Epithelial cell of proximal tubule (primary cell): ENCODE results near the gene BOLA3. TPM values are rescaled to one million over a fixed set of nuclear protein-coding genes. Genes with fewer than 3 reads are reported as not detected.

ENCODE experiments used
- DNase-seq: peaks from one replicate; pipeline ENCODE4 v3.0.0-alpha.2; 2011; ENCODE audit warnings: low read depth
- H3K4me3 ChIP-seq: 2 replicates; pipeline ENCODE4 v1.5.1; 2011; ENCODE audit warnings: low read depth, mild to moderate bottlenecking, low read length
- total RNA-seq: library from RNA; depleted of rRNA; stranded (reverse); fragments of >200 nt; gene quantifications from 2 replicates; pipeline ENCODE4 v1.2.3, GENCODE V29; 2015
- TF ChIP-seq, protein P1 (sequence below): conservative IDR thresholded peaks from 2 replicates; pipeline ENCODE4 v1.5.1; 2012; ENCODE audit warnings: low read depth, mild to moderate bottlenecking, low read length

The BOLA3 gene
- total RNA-seq, 1 donor from 2014 or later, result 90.3 TPM

- no peak overlapping the region for H3K4me3 ChIP-seq
- TF ChIP-seq, protein P1, sequence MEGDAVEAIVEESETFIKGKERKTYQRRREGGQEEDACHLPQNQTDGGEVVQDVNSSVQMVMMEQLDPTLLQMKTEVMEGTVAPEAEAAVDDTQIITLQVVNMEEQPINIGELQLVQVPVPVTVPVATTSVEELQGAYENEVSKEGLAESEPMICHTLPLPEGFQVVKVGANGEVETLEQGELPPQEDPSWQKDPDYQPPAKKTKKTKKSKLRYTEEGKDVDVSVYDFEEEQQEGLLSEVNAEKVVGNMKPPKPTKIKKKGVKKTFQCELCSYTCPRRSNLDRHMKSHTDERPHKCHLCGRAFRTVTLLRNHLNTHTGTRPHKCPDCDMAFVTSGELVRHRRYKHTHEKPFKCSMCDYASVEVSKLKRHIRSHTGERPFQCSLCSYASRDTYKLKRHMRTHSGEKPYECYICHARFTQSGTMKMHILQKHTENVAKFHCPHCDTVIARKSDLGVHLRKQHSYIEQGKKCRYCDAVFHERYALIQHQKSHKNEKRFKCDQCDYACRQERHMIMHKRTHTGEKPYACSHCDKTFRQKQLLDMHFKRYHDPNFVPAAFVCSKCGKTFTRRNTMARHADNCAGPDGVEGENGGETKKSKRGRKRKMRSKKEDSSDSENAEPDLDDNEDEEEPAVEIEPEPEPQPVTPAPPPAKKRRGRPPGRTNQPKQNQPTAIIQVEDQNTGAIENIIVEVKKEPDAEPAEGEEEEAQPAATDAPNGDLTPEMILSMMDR, result no peak
- no peak for DNase-seq
Observed at GRCh38 chr2:74102516-74102915, 45.2 kb downstream of the BOLA3 start.

- DNase-seq, result no peak
- H3K4me3 ChIP-seq, result no peak overlapping the region
- TF ChIP-seq, protein P1, result no peak
Observed at GRCh38 chr2:74101574-74102300, 46.0 kb downstream of the BOLA3 start.

GRCh38 chr2:74100254-74101216, 47.2 kb downstream of the BOLA3 start:
- TF ChIP-seq, protein P1, result no peak
- no peak for DNase-seq
- no peak overlapping the region for H3K4me3 ChIP-seq

DNA sequence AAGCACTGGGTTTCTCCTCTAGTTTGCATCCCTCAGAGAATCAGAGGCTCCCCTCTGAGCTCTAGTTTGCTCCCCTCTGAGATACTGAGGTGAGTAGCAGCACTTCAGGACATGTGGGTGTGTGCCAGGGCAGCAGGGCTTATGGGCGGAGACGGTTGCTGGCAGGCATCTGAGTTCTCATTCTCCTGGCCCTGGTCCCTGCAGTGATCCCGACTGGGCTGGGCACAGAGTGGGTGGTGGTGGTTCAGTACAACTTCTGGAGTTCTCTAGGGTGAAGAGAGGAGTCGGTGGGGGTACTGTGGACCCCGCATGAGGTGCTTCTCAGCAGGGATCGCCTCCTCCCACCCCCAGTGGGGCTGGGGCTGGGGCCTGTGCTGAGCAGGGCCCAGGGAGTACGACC, 47.9 kb downstream of the BOLA3 start:
- TF ChIP-seq, protein P1, result no peak
- no peak overlapping the region for H3K4me3 ChIP-seq
- no peak for DNase-seq

DNA sequence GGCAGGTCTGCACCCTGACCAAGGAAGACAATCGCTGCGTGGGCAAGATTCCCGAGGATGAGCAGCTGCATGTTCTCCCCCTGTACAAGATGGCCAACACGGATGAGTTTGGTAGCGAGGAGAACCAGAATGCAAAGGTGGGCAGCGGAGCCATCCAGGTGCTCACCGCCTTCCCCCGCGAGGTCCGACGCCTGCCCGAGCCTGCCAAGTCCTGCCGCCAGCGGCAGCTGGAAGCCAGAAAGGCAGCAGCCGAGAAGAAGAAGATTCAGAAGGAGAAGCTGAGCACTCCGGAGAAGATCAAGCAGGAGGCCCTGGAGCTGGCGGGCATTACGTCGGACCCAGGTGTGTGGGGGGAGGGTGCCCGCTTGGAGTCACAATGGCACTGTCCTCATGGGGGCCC, 48.4 kb downstream of the BOLA3 start:
- H3K4me3 ChIP-seq, result no peak overlapping the region
- TF ChIP-seq, protein P1, result no peak
- DNase-seq, result no peak

DNA sequence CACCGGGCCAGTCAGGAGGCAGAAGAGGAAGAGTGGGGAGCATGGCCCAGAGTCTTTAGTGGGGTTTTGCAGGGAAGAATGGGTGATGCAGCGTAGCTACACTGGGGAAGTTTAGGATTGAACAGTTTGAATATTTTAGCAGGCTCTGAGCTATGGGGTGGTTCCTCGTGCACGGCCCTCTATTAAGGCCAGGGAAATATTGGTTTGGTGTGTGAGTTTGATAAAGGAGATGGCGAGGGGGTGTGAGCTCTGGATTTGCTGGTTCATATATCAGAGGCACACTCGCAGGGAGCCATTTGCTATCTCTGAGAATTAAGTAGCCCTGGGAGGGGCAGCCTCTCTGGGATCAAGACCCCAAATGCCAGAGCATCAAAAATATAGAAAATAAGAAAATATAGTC, 50.1 kb downstream of the BOLA3 start:
- TF ChIP-seq, protein P1, result no peak
- H3K4me3 ChIP-seq, result no peak overlapping the region
- DNase-seq, result no peak
